Stimulated activated CD8-positive, alpha-beta memory T cell treated with anti-CD3 and anti-CD28 coated beads, Interleukin-4, amount 100 ng/mL, for 4 hours (primary cell): Measurements from ENCODE around the gene YPEL2.
"Not testable (repeated sequence)": the region's sequence is repeated elsewhere in the genome, so short reads cannot be mapped to it uniquely, and the experiment has no call there.

Experiments used
- DNase-seq, 2 donors: peaks; one replicate each; pipeline ENCODE4 v3.0.0-alpha.2; 2020; ENCODE audit warnings: low read depth in 2 of 2, low spot score in 1 of 2

The YPEL2 gene

GRCh38 chr17:59331129-59331928 is at the start of gene YPEL2:
TSS of gene YPEL2 (plus strand) at chr17:59331655. CDS start at chr17:59353410, 21,755 bp downstream.
- peak; percentile 67 to 76 for DNase-seq

GRCh38 chr17:59284317-59284716 is 47.1 kb upstream of the YPEL2 start:
- DNase-seq: no peak

GRCh38 chr17:59287452-59287851 is 44.0 kb upstream of the YPEL2 start:
- no peak for DNase-seq

- no peak for DNase-seq
These were observed 43.6 kb upstream of the YPEL2 start for GRCh38 chr17:59287891-59288290.

- no peak for DNase-seq
These were observed 41.5 kb upstream of the YPEL2 start for GRCh38 chr17:59289981-59290301.

- not testable (repeated sequence) for DNase-seq
These were observed 41.0 kb upstream of the YPEL2 start for GRCh38 chr17:59290302-59290998.

- DNase-seq: no peak
These were observed 39.3 kb upstream of the YPEL2 start for GRCh38 chr17:59292174-59292523.

GRCh38 chr17:59296190-59296589 is 35.3 kb upstream of the YPEL2 start:
- no peak for DNase-seq

GRCh38 chr17:59298521-59298920 is 32.9 kb upstream of the YPEL2 start:
- DNase-seq: no peak

- DNase-seq: no peak
These were observed 31.9 kb upstream of the YPEL2 start for GRCh38 chr17:59299400-59300092.

GRCh38 chr17:59300941-59301340 is 30.5 kb upstream of the YPEL2 start:
- no peak for DNase-seq

GRCh38 chr17:59304811-59305210 is 26.6 kb upstream of the YPEL2 start:
- DNase-seq: no peak

GRCh38 chr17:59310263-59310920 is 21.1 kb upstream of the YPEL2 start:
- no peak for DNase-seq

- DNase-seq: no peak
These were observed 20.4 kb upstream of the YPEL2 start for GRCh38 chr17:59311051-59311468.

GRCh38 chr17:59311521-59311920 is 19.9 kb upstream of the YPEL2 start:
- not testable (repeated sequence) for DNase-seq

- no peak for DNase-seq
These were observed 15.6 kb upstream of the YPEL2 start for GRCh38 chr17:59315866-59316265.

GRCh38 chr17:59327121-59327980 is 4.1 kb upstream of the YPEL2 start:
- no peak for DNase-seq

- DNase-seq: no peak
These were observed 3.5 kb upstream of the YPEL2 start for GRCh38 chr17:59327981-59328290.

- DNase-seq: no peak
These were observed 2.9 kb upstream of the YPEL2 start for GRCh38 chr17:59328601-59329000.

- peak in 1 of 2 donors; percentile 24 for DNase-seq
These were observed 2.0 kb upstream of the YPEL2 start for GRCh38 chr17:59329176-59330052.
